Colonic mucosa (tissue), 4 donors: Measurements from ENCODE around the gene SLC9C2. TPM values are rescaled to one million over a fixed set of nuclear protein-coding genes. Genes with fewer than 3 reads are reported as not detected.
A peak's percentile ranks its signal among the peaks of the same experiment; 100 is the strongest.
"Not testable (repeated sequence)": the region's sequence is repeated elsewhere in the genome, so short reads cannot be mapped to it uniquely, and the experiment has no call there.

Source experiments
- DNase-seq: peaks from one replicate; pipeline ENCODE4 v3.0.0-alpha.2; 2020
- H3K27ac ChIP-seq: fragments of 200-600 bp; one replicate; pipeline ENCODE4 v1.8.0; 2021
- H3K27me3 ChIP-seq: fragments of 200-600 bp; one replicate; pipeline ENCODE4 v1.8.0; 2021
- H3K36me3 ChIP-seq: fragments of 200-600 bp; one replicate; pipeline ENCODE4 v1.8.0; 2021
- H3K4me1 ChIP-seq: fragments of 200-600 bp; one replicate; pipeline ENCODE4 v1.8.0; 2021; ENCODE audit warnings: mild to moderate bottlenecking
- H3K4me3 ChIP-seq: fragments of 200-600 bp; one replicate; pipeline ENCODE4 v1.8.0; 2021
- H3K9ac ChIP-seq, 2 donors: one replicate each; pipeline ENCODE4 v1.7.0; 2013; ENCODE audit warnings: control low read depth in 2 of 2, low read depth in 2 of 2, low read length in 2 of 2
- H3K9me3 ChIP-seq: fragments of 200-600 bp; one replicate; pipeline ENCODE4 v1.8.0; 2021
- intact Hi-C: fragments of 100-400 bp; cut with DNase I; formaldehyde crosslinking; loops from one replicate; pipeline ENCODE4 v1.14.1; 2022
- total RNA-seq, 2 donors: library from RNA; stranded (reverse); fragmentation: NEBNext Ultra II Directional in 1 of 2; extraction: Animal tissue kit (Norgen Biotek cat#: 25700) in 1 of 2; gene quantifications; one replicate each; pipeline ENCODE4 v1.2.1, GENCODE V29; 2021
- TF ChIP-seq, protein P1 (sequence below): fragments of 200-600 bp; IDR thresholded peaks from one replicate; pipeline ENCODE4 v1.8.0; 2022; ENCODE audit warnings: antibody characterized with exemption, mild to moderate bottlenecking
- donor health status: healthy.
- donor health status: DM: no; HTN: no; CAD: no.
- donor health status: DM: no; HTN: no; CAD: no.

Gene SLC9C2
- total RNA-seq, 2 donors from 2014 or later, result not detected

DNA sequence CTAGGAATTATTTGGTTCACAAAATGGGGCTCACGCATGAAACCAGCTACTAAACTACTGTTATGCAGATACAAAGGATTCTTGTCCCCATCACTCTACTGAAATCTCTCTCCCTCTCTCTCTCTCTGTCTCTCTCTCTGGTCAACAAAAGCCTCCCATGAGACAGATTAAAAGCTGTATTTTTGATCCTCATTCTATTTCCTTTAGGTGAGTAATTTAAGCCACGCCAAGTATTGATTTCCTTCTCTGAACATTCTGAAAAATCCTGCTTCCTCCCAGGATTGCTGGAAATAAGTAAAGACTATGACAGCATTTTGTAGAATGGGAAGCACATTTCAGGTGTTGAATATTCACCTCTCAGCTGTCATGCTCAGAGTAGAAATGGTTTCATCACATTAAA is 82.1 kb downstream of the SLC9C2 start:
- Histone ChIP-seq H3K27ac (no peak overlapping the region), H3K27me3 (no peaks in the 10 kb centered on the region), H3K4me3 (no peak overlapping the region), H3K9me3 (no peaks in the 10 kb centered on the region), H3K9ac (no peak overlapping the region), H3K36me3 (no peaks in the 10 kb centered on the region), H3K4me1 (no peaks in the 10 kb centered on the region)
- intact Hi-C loops, result no loop called here
- TF ChIP-seq, protein P1, sequence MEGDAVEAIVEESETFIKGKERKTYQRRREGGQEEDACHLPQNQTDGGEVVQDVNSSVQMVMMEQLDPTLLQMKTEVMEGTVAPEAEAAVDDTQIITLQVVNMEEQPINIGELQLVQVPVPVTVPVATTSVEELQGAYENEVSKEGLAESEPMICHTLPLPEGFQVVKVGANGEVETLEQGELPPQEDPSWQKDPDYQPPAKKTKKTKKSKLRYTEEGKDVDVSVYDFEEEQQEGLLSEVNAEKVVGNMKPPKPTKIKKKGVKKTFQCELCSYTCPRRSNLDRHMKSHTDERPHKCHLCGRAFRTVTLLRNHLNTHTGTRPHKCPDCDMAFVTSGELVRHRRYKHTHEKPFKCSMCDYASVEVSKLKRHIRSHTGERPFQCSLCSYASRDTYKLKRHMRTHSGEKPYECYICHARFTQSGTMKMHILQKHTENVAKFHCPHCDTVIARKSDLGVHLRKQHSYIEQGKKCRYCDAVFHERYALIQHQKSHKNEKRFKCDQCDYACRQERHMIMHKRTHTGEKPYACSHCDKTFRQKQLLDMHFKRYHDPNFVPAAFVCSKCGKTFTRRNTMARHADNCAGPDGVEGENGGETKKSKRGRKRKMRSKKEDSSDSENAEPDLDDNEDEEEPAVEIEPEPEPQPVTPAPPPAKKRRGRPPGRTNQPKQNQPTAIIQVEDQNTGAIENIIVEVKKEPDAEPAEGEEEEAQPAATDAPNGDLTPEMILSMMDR, result no peak
- DNase-seq, result no peak

DNA sequence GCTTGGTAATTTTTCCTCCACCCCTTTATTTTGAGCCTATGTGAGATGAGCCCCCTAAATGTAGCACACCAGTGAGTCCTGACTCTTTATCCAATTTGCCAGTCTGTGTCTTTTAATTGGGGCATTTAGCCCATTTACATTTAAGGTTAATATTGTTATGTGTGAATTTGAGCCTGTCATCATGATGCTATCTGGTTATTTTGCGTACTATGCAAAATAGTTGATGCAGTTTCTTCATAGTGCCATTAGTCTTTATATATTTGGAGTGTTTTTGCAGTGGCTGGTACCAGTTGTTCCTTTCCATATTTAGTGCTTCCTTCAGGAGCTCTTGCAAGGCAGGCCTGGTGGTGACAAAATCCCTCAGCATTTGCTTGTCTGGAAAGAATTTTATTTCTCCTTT is 88.4 kb downstream of the SLC9C2 start:
- H3K27ac ChIP-seq, H3K4me1 ChIP-seq, H3K27me3 ChIP-seq, H3K4me3 ChIP-seq, DNase-seq, intact Hi-C loops, H3K9me3 ChIP-seq, H3K9ac ChIP-seq, H3K36me3 ChIP-seq: not testable (repeated sequence)

DNA sequence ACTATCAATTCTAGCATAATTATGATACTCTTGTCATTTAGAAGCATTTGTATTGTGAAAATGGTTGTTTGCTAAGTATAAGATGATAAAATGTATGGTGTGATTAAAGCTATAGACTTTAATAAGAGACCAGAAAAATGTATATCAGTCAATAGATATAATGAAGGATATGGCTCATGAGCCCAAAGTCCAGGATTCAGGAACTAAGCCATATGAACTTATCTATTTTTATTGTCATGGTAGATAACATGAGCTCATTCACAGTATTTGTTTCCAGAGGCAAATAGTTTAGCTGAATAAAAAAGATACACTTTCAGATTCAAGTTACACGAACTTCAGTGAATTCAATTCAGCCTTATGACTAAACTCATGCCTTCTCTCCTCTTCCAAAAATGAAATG is 93.1 kb downstream of the SLC9C2 start:
- Histone ChIP-seq H3K36me3 (no peaks in the 10 kb centered on the region), H3K9me3 (no peaks in the 10 kb centered on the region), H3K27me3 (no peaks in the 10 kb centered on the region), H3K4me1 (no peaks in the 10 kb centered on the region), H3K4me3 (no peak overlapping the region), H3K9ac (no peak overlapping the region), H3K27ac (no peak overlapping the region)
- DNase-seq, result no peak
- TF ChIP-seq, protein P1, result no peak
- intact Hi-C loops, result loop anchor here (5.0 kb wide), 1 partner anchor 77 kb away; no protein-coding TSS in a partner anchor

DNA sequence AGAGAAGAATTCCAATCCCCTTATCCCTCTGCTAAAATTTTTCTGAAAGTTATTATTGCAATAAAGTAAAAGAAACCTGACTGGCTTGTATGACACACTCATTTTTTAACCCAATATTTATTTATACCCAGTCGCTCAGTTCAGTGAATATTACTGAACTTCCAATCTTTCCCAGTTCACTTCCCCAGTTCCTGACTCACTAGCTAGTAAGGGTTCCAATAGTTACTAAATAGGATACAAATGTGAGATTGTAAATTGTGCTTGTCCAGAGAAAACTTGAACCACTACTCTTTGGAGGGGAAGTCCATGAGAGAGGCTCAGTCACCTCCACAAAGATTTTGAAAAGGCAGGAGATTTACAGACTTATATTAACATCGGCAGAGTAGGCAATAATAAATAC is 94.3 kb downstream of the SLC9C2 start:
- Histone ChIP-seq H3K27ac (no peak overlapping the region), H3K9ac (no peak overlapping the region), H3K36me3 (no peaks in the 10 kb centered on the region), H3K4me1 (no peaks in the 10 kb centered on the region), H3K4me3 (no peak overlapping the region), H3K27me3 (no peaks in the 10 kb centered on the region), H3K9me3 (no peaks in the 10 kb centered on the region)
- no peak for DNase-seq
- TF ChIP-seq, protein P1, result no peak
- intact Hi-C loops, result loop anchor here (5.0 kb wide), 1 partner anchor 76 kb away; no protein-coding TSS in a partner anchor

DNA sequence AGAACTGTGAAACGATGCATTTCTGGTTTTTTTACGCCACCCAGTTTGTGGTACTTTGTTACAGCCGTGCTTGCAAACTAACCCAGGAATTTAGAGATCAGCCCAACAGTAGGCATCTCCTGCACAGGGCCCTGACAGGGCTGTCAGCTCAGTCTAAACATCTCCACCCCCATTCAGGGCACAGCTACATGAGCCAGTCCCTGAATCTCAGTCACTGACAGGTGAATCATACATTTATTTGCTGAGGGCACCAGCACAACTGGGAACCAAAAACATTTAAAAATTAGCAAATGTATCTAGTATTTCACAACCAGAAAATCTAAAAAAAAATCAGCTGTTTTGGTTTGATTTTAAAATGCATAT is 95.0 kb downstream of the SLC9C2 start:
- Histone ChIP-seq H3K9ac (no peak overlapping the region), H3K4me1 (no peaks in the 10 kb centered on the region), H3K27me3 (no peaks in the 10 kb centered on the region)

DNA sequence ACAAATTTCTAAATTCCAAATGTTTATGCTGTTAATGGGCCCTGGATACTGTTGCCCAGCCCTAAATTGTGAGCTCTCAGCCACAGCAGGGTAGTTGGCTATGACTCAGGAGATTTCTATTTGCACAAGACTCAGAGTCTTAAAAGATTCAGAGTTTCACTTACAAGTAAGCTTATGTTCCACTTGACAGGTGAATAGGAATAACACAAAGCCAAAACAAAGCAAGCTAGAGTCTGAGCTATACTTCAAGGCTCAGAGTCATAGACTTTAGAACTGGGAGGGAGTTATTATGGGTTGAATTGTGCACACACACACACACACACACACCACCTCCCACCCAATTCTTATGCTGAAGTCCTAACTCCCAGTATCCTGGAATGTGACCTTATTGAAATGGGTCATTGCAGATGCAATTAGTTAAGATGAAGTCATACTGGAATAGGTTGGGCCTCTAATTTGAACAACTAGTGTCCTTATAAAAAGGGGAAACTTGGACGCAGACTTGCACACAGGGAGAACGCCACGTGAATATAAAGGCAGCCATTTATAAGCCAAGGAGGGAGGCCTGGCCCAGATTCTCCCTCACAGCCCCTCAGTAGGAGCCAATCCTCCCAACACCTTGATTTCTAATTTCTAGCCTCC is 95.5 kb downstream of the SLC9C2 start:
- TF ChIP-seq, protein P1, result no peak
- Histone ChIP-seq H3K9me3 (no peaks in the 10 kb centered on the region), H3K36me3 (no peaks in the 10 kb centered on the region), H3K9ac (no peak overlapping the region), H3K4me3 (no peak overlapping the region), H3K27ac (peak overlapping the region; percentile 17), H3K27me3 (no peaks in the 10 kb centered on the region), H3K4me1 (no peaks in the 10 kb centered on the region)
- intact Hi-C loops, result loop anchor here (5.0 kb wide), 1 partner anchor 75 kb away; no protein-coding TSS in a partner anchor
- no peak for DNase-seq

More for the DNA sequence above, 95.0 kb downstream of the SLC9C2 start:
- no peaks in the 10 kb centered on the region for H3K36me3 ChIP-seq
- H3K9me3 ChIP-seq, result no peaks in the 10 kb centered on the region
- intact Hi-C loops, result loop anchor here (5.0 kb wide), 1 partner anchor 76 kb away; no protein-coding TSS in a partner anchor
- no peak for DNase-seq
- peak overlapping the region; percentile 17 for H3K27ac ChIP-seq
- no peak overlapping the region for H3K4me3 ChIP-seq
- TF ChIP-seq, protein P1, result no peak
